ENCODE results near the gene DHH.

DNA sequence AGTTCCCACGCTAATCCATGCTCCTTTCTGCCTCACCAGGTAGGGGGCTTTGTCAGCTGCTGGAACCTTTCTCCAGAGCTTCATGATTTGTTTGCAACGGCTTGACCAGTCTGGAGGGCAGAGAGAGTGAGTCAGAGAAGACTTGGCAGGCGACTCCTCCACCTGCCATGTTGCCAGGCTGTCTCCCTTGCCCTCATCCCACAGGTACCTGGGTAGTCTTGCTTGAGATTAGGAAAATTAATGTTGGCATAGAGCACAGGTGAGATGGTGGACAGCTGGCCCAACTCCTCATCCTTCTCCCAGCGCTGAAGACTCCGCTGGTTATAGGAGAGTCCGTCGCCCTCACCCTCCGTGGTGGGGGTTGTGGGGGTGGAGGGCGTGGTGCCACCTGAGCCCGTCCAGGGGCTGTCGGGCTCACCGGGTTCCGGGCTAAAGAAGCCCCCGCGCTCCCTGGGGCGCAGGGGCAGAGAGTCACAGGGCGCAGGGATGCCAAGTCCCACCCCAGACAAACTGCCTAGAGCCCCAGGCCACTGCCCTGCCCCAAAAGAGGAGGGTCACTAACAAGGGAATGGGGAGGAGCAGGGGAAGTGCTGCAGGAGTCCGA, 52.6 kb downstream of the DHH start:
- TF ChIP-seq TP53 (CRISPR knock-in tag; IDR thresholded peaks at IDR 0.05) (no peak), ZNF317 (CRISPR knock-in tag; IDR thresholded peaks at IDR 0.05; ENCODE audit: borderline replicate concordance, low read depth) (no peak), SP1 (CRISPR knock-in tag; conservative IDR thresholded peaks at IDR 0.05) (no peak), ZNF416 (CRISPR knock-in tag; IDR thresholded peaks at IDR 0.05) (no peak), SMAD4 (CRISPR knock-in tag; IDR thresholded peaks at IDR 0.05) (no peak), CBFB (CRISPR knock-in tag; IDR thresholded peaks at IDR 0.05; ENCODE audit: low read depth) (no peak)
- TF ChIP-seq, protein P1, sequence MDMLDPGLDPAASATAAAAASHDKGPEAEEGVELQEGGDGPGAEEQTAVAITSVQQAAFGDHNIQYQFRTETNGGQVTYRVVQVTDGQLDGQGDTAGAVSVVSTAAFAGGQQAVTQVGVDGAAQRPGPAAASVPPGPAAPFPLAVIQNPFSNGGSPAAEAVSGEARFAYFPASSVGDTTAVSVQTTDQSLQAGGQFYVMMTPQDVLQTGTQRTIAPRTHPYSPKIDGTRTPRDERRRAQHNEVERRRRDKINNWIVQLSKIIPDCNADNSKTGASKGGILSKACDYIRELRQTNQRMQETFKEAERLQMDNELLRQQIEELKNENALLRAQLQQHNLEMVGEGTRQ (CRISPR knock-in tag; IDR thresholded peaks at IDR 0.05): no peak
- TF ChIP-seq, protein P2, sequence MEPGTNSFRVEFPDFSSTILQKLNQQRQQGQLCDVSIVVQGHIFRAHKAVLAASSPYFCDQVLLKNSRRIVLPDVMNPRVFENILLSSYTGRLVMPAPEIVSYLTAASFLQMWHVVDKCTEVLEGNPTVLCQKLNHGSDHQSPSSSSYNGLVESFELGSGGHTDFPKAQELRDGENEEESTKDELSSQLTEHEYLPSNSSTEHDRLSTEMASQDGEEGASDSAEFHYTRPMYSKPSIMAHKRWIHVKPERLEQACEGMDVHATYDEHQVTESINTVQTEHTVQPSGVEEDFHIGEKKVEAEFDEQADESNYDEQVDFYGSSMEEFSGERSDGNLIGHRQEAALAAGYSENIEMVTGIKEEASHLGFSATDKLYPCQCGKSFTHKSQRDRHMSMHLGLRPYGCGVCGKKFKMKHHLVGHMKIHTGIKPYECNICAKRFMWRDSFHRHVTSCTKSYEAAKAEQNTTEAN (CRISPR knock-in tag; IDR thresholded peaks at IDR 0.05): no peak
- TF ChIP-seq, protein P3, sequence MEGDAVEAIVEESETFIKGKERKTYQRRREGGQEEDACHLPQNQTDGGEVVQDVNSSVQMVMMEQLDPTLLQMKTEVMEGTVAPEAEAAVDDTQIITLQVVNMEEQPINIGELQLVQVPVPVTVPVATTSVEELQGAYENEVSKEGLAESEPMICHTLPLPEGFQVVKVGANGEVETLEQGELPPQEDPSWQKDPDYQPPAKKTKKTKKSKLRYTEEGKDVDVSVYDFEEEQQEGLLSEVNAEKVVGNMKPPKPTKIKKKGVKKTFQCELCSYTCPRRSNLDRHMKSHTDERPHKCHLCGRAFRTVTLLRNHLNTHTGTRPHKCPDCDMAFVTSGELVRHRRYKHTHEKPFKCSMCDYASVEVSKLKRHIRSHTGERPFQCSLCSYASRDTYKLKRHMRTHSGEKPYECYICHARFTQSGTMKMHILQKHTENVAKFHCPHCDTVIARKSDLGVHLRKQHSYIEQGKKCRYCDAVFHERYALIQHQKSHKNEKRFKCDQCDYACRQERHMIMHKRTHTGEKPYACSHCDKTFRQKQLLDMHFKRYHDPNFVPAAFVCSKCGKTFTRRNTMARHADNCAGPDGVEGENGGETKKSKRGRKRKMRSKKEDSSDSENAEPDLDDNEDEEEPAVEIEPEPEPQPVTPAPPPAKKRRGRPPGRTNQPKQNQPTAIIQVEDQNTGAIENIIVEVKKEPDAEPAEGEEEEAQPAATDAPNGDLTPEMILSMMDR (IDR thresholded peaks at IDR 0.05): no peak
- TF ChIP-seq, protein P4, sequence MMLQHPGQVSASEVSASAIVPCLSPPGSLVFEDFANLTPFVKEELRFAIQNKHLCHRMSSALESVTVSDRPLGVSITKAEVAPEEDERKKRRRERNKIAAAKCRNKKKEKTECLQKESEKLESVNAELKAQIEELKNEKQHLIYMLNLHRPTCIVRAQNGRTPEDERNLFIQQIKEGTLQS (CRISPR knock-in tag; conservative IDR thresholded peaks at IDR 0.05): no peak
- TF ChIP-seq, protein P5, sequence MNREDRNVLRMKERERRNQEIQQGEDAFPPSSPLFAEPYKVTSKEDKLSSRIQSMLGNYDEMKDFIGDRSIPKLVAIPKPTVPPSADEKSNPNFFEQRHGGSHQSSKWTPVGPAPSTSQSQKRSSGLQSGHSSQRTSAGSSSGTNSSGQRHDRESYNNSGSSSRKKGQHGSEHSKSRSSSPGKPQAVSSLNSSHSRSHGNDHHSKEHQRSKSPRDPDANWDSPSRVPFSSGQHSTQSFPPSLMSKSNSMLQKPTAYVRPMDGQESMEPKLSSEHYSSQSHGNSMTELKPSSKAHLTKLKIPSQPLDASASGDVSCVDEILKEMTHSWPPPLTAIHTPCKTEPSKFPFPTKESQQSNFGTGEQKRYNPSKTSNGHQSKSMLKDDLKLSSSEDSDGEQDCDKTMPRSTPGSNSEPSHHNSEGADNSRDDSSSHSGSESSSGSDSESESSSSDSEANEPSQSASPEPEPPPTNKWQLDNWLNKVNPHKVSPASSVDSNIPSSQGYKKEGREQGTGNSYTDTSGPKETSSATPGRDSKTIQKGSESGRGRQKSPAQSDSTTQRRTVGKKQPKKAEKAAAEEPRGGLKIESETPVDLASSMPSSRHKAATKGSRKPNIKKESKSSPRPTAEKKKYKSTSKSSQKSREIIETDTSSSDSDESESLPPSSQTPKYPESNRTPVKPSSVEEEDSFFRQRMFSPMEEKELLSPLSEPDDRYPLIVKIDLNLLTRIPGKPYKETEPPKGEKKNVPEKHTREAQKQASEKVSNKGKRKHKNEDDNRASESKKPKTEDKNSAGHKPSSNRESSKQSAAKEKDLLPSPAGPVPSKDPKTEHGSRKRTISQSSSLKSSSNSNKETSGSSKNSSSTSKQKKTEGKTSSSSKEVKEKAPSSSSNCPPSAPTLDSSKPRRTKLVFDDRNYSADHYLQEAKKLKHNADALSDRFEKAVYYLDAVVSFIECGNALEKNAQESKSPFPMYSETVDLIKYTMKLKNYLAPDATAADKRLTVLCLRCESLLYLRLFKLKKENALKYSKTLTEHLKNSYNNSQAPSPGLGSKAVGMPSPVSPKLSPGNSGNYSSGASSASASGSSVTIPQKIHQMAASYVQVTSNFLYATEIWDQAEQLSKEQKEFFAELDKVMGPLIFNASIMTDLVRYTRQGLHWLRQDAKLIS (CRISPR knock-in tag; IDR thresholded peaks at IDR 0.05; ENCODE audit: borderline replicate concordance): no peak
- TF ChIP-seq, protein P6, sequence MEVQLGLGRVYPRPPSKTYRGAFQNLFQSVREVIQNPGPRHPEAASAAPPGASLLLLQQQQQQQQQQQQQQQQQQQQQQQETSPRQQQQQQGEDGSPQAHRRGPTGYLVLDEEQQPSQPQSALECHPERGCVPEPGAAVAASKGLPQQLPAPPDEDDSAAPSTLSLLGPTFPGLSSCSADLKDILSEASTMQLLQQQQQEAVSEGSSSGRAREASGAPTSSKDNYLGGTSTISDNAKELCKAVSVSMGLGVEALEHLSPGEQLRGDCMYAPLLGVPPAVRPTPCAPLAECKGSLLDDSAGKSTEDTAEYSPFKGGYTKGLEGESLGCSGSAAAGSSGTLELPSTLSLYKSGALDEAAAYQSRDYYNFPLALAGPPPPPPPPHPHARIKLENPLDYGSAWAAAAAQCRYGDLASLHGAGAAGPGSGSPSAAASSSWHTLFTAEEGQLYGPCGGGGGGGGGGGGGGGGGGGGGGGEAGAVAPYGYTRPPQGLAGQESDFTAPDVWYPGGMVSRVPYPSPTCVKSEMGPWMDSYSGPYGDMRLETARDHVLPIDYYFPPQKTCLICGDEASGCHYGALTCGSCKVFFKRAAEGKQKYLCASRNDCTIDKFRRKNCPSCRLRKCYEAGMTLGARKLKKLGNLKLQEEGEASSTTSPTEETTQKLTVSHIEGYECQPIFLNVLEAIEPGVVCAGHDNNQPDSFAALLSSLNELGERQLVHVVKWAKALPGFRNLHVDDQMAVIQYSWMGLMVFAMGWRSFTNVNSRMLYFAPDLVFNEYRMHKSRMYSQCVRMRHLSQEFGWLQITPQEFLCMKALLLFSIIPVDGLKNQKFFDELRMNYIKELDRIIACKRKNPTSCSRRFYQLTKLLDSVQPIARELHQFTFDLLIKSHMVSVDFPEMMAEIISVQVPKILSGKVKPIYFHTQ (CRISPR knock-in tag; IDR thresholded peaks at IDR 0.05): no peak
